IPS DF 4.7 (cell line): ENCODE measurements around the gene CTNND2.

Experiments
- DNase-seq: peaks from one replicate; pipeline ENCODE4 v3.0.0-alpha.2; 2013; ENCODE audit warnings: low spot score; ENCODE audit errors: extremely low read depth

The CTNND2 gene

GRCh38 chr5:10936081-10936855, 968.0 kb downstream of the CTNND2 start:
- DNase-seq = no peak

GRCh38 chr5:10935536-10935935, 968.7 kb downstream of the CTNND2 start:
- DNase-seq = no peak

GRCh38 chr5:10934783-10935355, 969.4 kb downstream of the CTNND2 start:
- DNase-seq = no peak

GRCh38 chr5:10933121-10933520, 971.1 kb downstream of the CTNND2 start:
- DNase-seq = no peak

- DNase-seq = no peak
These were observed 971.8 kb downstream of the CTNND2 start for GRCh38 chr5:10932426-10932825.

GRCh38 chr5:10927608-10928007, 976.6 kb downstream of the CTNND2 start:
- no peak for DNase-seq

GRCh38 chr5:10923310-10923709, 980.9 kb downstream of the CTNND2 start:
- DNase-seq = no peak
